ENCODE results near the gene TRIM67. TPM values are rescaled to one million over a fixed set of nuclear protein-coding genes. Genes with fewer than 3 reads are reported as not detected.

Gene TRIM67
- total RNA-seq, 1 experiment from 2014 or later, result 0.06 TPM

GRCh38 chr1:231203259-231204057, 41.6 kb downstream of the TRIM67 start:
- Histone ChIP-seq H3K27ac (ENCODE audit: low read depth, low read length, poor library complexity, severe bottlenecking) (no peak overlapping the region), H3K4me3 (ENCODE audit: low read depth, low read length, poor library complexity, severe bottlenecking) (no peak overlapping the region), H3K36me3 (ENCODE audit: insufficient read depth, low read length, poor library complexity, severe bottlenecking) (no peaks in the 10 kb centered on the region), H3K4me1 (ENCODE audit: insufficient read depth, low read length, poor library complexity, severe bottlenecking) (no peaks in the 10 kb centered on the region), H3K9me3 (ENCODE audit: low read depth, low read length, poor library complexity, severe bottlenecking) (no peaks in the 10 kb centered on the region), H3K27me3 (replicated peaks; ENCODE audit: insufficient read depth, low read depth, low read length, poor library complexity) (peaks cover 15% of the 10 kb centered on the region)
- ChIA-PET POLR2A (ENCODE audit: low non-redundant PET) (no interaction called here), CTCF (no interaction called here)
- TF ChIP-seq EZH2 (IDR thresholded peaks at IDR 0.05; ENCODE audit: borderline replicate concordance, low read depth, low read length, poor library complexity, severe bottlenecking), result no peak
- TF ChIP-seq CTCF (conservative IDR thresholded peaks at IDR 0.05; ENCODE audit: low read depth, low read length), result no peak
- intact Hi-C loops (cut with micrococcal nuclease; ENCODE audit: unreplicated experiment), result no loop called here
- no TSS peak for BruUV-seq (replicated peaks)
- DNase-seq (ENCODE audit: low spot score), result no peak

GRCh38 chr1:231206856-231207255, 45.0 kb downstream of the TRIM67 start:
- CTCF ChIA-PET, result interaction anchor here (0.5 kb wide), 1 partner anchor 288 kb away, joined by 3 read pairs; no protein-coding TSS in a partner anchor
- H3K9me3 ChIP-seq (ENCODE audit: low read depth, low read length, poor library complexity, severe bottlenecking), result no peaks in the 10 kb centered on the region
- no peak for TF ChIP-seq EZH2 (IDR thresholded peaks at IDR 0.05; ENCODE audit: borderline replicate concordance, low read depth, low read length, poor library complexity, severe bottlenecking)
- no peak; the same call in 1 of the 2 replicates for TF ChIP-seq CTCF (conservative IDR thresholded peaks at IDR 0.05; ENCODE audit: low read depth, low read length)
- H3K4me3 ChIP-seq (ENCODE audit: low read depth, low read length, poor library complexity, severe bottlenecking), result no peak overlapping the region
- no TSS peak for BruUV-seq (replicated peaks)
- DNase-seq (ENCODE audit: low spot score), result no peak
- H3K27ac ChIP-seq (ENCODE audit: low read depth, low read length, poor library complexity, severe bottlenecking), result no peak overlapping the region
- POLR2A ChIA-PET (ENCODE audit: low non-redundant PET), result no interaction called here
- H3K4me1 ChIP-seq (ENCODE audit: insufficient read depth, low read length, poor library complexity, severe bottlenecking), result no peaks in the 10 kb centered on the region
- intact Hi-C loops (cut with micrococcal nuclease; ENCODE audit: unreplicated experiment), result no loop called here
- H3K27me3 ChIP-seq (replicated peaks; ENCODE audit: insufficient read depth, low read depth, low read length, poor library complexity), result peaks cover 11% of the 10 kb centered on the region
- no peaks in the 10 kb centered on the region for H3K36me3 ChIP-seq (ENCODE audit: insufficient read depth, low read length, poor library complexity, severe bottlenecking)

GRCh38 chr1:231207437-231207836, 45.6 kb downstream of the TRIM67 start:
- no peak overlapping the region for H3K4me3 ChIP-seq (ENCODE audit: low read depth, low read length, poor library complexity, severe bottlenecking)
- intact Hi-C loops (cut with micrococcal nuclease; ENCODE audit: unreplicated experiment), result no loop called here

More at GRCh38 chr1:231207437-231207836, 45.6 kb downstream of the TRIM67 start:
- Histone ChIP-seq H3K9me3 (ENCODE audit: low read depth, low read length, poor library complexity, severe bottlenecking) (no peaks in the 10 kb centered on the region), H3K36me3 (ENCODE audit: insufficient read depth, low read length, poor library complexity, severe bottlenecking) (no peaks in the 10 kb centered on the region), H3K4me1 (ENCODE audit: insufficient read depth, low read length, poor library complexity, severe bottlenecking) (no peaks in the 10 kb centered on the region), H3K27me3 (replicated peaks; ENCODE audit: insufficient read depth, low read depth, low read length, poor library complexity) (peaks cover 8% of the 10 kb centered on the region), H3K27ac (ENCODE audit: low read depth, low read length, poor library complexity, severe bottlenecking) (no peak overlapping the region)
- CTCF ChIA-PET, result interaction anchor here (0.5 kb wide), 1 partner anchor 288 kb away, joined by 3 read pairs; no protein-coding TSS in a partner anchor
- POLR2A ChIA-PET (ENCODE audit: low non-redundant PET), result no interaction called here
- no peak for DNase-seq (ENCODE audit: low spot score)
- TF ChIP-seq CTCF (conservative IDR thresholded peaks at IDR 0.05; ENCODE audit: low read depth, low read length) (no peak), EZH2 (IDR thresholded peaks at IDR 0.05; ENCODE audit: borderline replicate concordance, low read depth, low read length, poor library complexity, severe bottlenecking) (no peak)
- BruUV-seq (replicated peaks), result no TSS peak

Measured in A673 (cell line).